Breast epithelium (tissue), 3 donors: Measurements from ENCODE around the gene PRR33.

Experiments
- CTCF ChIP-seq, 3 donors: fragments of 450-650 bp; IDR thresholded peaks; one replicate each; pipeline ENCODE4 v1.5.1; 2016 to 2017; ENCODE audit warnings: antibody characterized with exemption in 3 of 3, mild to moderate bottlenecking in 3 of 3, moderate library complexity in 3 of 3
- POLR2AphosphoS5 ChIP-seq, 3 donors: sonication (generic); formaldehyde crosslinking; IDR thresholded peaks; one replicate each; pipeline ENCODE4 v1.6.1; 2017; ENCODE audit warnings: antibody characterized with exemption in 3 of 3

- TF ChIP-seq CTCF (IDR thresholded peaks at IDR 0.05) (no peak), POLR2AphosphoS5 (IDR thresholded peaks at IDR 0.05) (no peak)
Observed at GRCh38 chr11:1851468-1852180, 40.1 kb downstream of the PRR33 start.
